HG02870 (cell line): ENCODE data around the gene PRSS56.
"Not testable (repeated sequence)": the region's sequence is repeated elsewhere in the genome, so short reads cannot be mapped to it uniquely, and the experiment has no call there.

Experiments
- ATAC-seq: cut with Tn5 transposase; IDR thresholded peaks from one replicate; pipeline ENCODE4 v1.9.1; 2021; ENCODE audit warnings: mild to moderate bottlenecking, moderate library complexity; ENCODE audit not compliant: unreplicated experiment

The PRSS56 gene

DNA sequence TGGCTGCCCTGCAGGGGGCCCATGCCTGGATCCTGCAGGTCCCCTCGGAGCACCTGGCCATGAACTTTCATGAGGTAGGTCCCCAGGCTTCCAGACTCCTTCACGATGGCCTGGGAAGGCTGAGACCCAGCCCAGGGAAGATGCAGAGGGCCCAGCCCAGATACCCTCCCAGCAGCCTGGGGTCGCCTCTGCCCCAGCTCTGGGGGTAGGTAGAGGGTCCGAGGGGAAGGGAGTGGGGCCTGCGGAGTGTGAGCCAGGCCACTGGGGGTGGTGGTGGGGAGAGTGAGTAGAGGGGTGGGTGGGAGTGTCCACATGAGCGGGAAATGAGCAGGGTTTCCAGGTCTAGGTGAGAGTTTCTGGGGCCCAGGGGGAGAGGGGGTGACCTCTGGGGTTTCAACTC lies 4.6 kb downstream of the PRSS56 start:
- ATAC-seq, result no peak

DNA sequence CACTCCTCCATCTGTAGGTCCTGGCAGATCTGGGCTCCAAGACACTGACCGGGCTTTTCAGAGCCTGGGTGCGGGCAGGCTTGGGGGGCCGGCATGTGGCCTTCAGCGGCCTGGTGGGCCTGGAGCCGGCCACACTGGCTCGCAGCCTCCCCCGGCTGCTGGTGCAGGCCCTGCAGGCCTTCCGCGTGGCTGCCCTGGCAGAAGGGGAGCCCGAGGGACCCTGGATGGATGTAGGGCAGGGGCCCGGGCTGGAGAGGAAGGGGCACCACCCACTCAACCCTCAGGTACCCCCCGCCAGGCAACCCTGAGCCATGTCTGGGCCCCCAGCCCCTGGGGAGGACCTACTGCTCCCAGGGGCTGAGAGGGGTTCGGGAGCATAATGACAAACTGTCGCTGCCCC lies 5.0 kb downstream of the PRSS56 start:
- no peak for ATAC-seq

DNA sequence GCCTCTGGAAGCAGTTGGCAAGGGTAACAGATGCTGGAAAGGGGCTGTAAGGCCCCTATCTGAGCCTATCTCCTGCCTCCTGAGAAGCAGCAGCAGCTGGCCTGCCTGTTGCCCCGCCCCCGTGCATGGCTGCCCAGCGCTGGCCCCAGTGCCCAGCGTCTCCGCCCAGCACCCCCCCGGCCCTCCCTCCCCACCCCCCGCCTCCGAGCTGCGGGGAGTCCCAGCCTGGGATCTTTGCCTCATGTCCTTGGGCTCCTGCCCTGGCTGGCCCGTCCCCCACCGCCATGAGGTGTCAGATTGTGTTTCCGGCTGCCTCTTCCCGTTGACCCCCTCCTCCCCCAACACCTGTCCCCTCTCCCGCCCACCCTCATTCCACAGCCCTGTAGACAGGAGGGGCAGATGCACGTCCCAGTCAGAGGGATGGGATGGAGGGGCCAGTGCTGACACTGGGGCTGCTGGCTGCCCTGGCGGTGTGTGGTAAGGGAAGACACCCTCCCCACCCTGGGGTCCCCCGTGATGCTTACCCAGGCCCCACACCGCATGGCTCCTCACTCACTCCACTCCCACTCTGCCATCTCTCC lies 5.7 kb downstream of the PRSS56 start, which contains the start of gene CHRND:
Gene CHRND, plus strand, starts transcription at position 370 of the 581 bp plus-strand sequence. Its CDS starts 56 bp downstream, at position 426.
- ATAC-seq, result no peak

DNA sequence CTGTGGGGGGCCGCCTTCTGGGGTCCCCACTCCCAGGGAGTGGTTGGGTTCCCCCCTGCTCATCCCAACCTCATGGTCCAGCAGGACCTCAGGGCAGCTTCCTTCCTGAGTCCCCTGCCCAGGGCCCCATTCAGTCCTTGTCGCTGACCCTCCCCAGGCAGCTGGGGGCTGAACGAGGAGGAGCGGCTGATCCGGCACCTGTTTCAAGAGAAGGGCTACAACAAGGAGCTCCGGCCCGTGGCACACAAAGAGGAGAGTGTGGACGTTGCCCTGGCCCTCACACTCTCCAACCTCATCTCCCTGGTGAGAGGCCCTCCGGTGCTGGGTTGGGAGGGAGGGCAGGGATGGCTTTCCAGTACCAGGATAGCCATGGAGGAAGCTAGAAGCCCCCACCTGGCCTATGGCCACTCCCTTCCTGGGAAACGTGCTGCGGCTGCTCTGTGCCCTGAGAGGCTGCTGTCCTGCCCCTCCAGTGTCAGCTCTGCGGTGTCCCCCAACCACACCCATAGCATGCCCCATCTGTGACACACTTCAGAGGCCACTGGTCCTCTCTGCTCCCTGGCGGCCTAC lies 6.3 kb downstream of the PRSS56 start:
- ATAC-seq, result no peak

DNA sequence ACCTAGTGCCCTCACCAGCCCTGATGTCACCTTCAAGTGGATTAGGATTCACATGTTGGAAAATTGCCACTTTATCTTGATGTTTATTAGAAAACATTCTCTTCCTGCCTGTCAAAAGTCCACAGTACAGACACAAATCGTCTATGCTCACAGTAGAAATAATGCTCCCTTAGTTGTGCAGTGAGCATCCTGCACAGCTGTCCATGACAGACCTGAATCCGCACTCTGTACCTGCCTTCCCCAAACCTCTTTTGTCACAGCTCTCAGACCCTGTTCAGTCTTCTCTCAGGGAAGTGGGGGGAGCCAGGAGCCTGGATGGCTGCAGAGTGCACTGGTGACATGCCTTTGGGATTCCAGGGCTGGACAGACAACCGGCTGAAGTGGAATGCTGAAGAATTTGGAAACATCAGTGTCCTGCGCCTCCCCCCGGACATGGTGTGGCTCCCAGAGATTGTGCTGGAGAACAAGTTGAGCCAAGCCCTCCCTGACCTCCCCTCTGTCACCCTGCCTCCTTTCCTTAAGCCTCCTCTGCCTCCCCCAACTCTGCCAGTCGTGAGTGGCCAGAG lies 7.8 kb downstream of the PRSS56 start:
- no peak for ATAC-seq

DNA sequence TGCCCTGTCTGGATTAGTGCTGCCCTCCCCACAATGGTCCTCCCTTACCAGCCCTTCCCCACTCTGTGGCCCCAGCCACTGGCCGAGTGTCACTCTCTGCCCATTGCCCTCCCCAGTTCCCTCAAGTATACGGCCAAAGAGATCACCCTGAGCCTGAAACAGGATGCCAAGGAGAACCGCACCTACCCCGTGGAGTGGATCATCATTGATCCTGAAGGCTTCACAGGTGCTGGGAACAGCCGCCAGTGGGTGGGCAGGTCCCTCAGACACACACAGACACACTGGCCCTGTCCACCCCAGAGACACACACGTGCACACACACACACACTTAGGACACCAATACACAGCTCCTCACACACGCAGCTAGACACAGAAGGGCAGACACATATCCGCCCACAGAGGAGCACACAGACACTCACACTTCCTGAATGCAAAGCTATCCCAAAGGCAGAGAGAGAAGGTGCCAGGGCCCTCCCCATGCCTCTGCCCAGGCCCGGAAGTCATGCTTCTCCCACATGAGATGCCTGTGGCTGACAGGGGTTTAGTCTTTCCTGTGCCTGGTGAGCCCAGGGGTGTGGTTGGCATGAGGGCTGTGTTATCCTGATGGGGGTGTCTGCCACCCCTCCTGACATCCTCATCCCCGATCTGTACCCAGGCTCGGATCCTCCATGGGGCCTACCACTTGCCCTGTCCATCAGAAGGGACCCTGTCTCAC lies 8.7 kb downstream of the PRSS56 start:
- ATAC-seq, result no peak

DNA sequence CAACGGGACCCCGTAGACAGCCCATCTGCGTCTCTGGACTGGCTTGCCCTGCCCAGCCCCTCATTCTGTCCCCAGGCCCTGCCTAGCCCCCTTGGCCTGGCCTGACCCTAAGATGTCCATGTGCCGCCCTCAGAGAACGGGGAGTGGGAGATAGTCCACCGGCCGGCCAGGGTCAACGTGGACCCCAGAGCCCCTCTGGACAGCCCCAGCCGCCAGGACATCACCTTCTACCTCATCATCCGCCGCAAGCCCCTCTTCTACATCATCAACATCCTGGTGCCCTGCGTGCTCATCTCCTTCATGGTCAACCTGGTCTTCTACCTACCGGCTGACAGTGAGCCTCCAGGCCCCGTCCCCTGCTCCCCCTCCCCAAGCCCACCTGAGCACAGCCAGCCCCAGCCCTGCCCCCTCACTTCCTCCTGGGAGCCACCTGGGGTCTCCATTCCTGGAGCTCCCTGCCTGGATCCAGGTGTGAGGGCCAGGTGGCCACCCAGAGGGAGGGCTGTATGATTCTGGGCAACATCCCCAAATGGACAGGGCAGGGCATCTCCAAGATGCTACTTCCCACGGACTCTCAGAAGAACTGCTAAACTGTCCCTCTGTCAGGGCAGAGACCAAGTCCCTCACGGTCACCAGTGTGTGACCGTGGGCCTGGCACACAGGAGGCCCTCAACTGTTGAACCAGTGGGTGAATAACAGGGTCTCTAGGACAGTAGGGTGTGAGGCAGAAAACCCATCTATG lies 9.8 kb downstream of the PRSS56 start:
- no peak for ATAC-seq

DNA sequence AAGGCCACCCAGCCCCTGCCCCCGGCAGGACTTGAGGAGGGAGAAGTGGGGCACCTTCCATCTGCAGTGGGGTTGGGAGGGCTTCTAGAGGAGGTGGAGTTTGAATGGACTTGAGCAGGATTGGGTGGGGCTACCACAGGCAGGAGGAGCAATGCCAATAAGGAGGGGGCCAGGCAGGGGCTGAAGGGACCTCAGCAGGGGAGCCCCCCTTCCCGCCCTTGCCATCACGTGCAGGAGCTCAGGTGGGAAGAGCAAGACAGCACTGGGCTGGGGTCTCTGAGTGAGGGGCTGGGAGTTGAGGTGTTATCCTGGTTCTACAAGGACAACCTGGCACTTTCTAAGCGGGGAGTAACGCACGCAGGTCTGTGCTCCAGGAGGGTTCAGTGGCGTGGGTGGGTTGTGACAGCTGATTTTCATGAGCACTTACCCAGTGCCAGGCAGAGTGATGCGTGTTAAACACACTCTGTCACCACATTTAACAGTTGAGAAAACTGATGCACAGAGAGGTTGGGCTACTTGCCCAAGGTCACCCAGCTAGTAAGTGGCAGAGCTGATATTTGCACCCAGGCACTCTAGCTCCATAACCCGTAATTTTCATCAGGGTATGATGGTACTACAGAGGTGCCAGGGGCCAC lies 10.6 kb downstream of the PRSS56 start:
- ATAC-seq, result no peak

DNA sequence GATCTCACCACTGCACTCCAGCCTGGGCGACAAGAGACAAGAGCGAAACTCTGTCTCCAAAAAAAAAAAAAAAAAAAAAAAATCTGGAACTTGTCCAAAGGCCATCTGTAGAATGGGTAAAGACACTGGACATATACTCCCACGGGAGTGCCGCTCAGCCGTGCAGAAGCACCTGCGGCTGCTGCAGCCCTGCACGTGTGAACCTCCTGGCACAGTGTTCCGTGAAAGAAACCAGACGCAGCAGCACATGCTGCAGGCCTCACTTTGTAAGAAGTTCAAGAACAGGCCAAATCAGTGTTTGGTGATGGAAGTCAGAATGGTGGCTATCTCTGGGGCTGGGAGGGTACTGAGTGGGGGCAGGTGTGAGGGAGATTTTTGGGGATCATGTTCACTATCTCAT lies 12.2 kb downstream of the PRSS56 start:
- no peak for ATAC-seq

DNA sequence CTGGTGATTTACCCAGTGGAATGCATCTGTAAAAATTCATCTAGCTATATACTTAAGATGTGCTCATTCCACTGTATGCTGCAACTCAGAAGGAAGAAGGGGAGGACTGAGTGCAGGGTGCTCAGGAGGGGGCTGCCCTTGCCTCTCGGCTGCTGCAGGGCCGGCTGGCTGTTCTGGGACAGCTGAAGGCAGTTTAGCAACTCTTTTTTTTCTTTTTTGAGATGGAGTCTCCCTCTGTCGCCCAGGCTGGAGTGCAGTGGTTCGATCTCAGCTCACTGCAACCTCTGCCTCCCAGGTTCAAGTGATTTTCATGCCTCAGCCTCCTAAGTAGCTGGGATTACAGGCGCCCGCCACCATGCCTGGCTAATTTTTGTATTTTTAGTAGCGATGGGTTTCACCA lies 12.6 kb downstream of the PRSS56 start:
- not testable (repeated sequence) for ATAC-seq

DNA sequence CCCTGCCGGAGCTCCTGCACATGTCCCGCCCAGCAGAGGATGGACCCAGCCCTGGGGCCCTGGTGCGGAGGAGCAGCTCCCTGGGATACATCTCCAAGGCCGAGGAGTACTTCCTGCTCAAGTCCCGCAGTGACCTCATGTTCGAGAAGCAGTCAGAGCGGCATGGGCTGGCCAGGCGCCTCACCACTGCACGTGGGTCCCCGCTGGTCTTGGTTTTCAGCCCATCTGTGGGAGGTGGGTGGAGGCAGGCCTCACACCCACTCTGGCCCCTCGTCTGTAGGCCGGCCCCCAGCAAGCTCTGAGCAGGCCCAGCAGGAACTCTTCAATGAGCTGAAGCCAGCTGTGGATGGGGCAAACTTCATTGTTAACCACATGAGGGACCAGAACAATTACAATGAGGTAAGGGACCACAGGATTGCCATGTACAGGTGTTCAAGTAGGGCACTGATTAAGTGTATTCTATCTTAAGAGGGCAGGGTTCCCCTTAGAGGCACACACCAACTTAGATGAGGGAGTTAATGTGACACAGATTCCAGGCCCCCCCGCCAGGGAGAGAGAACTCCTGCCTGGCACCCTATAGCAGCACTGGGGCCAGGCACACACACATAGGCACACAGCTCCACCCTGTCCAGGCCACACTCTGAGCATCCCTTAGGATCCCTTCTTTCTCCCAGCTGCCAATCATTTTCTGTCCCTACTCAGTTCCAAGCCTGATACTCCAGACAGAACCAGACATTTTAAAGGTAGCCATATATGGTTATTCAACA lies 13.9 kb downstream of the PRSS56 start:
- ATAC-seq, result no peak

DNA sequence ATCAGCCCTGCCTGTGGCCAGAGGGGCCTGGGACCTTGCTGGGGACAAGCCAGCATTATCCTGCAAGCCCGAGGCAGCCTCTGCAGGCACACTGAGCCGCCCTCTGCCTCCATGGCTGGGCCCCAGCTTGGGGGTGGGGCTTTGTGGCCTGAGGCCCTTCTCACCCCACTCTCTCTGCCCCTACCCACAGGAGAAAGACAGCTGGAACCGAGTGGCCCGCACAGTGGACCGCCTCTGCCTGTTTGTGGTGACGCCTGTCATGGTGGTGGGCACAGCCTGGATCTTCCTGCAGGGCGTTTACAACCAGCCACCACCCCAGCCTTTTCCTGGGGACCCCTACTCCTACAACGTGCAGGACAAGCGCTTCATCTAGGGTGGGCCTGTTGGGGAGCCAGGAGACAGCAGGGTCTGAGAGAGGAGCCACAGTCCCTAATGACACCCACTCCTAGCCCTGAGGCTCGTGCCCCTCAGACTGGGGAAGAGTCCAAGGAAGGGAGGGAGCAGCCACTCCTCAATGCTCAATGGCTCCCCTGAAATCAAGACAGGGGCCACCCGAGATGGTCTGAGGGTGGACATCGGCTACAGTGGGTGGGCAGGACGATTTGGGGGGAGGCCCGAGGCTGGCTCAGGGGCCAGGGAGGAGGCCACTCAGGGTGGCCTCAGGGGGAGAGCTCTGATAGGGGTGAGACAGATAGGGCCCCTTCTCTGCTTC lies 14.9 kb downstream of the PRSS56 start:
- ATAC-seq, result no peak

DNA sequence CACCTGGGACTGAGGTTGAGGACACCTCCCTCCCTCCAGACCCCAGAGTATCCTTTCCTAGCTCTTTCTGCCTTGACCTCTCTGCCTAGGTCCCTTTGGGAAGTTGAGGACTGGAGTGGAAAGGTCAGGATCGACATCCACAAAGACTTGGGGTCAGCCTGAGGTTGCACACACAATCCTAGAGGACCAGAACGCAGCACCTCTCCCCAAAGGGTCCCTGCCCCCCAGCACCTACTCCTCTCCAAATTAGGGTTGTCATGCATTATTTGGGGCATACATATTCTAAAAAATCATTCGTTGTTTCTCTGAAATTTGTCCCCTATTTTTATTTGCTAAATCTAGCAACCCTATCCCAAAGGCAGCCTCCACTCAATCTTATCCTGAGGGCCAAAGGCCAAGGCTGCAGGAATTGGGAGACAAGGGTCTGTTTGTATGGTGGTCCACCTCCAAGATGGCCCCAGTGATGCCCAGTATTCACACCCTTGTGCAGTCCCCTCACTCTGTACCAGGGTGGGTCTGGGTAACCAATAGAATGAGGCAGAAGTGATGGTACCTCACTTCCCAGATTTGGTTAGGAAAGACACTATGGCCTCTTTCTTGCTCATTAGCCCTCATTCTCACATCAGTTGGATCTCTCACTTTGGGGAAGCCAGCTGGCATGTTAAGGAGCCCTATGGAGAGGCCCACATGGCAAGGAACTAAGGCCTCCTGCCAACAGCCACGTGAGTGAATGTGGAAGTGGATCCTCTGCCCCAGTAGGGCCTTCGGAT lies 15.8 kb downstream of the PRSS56 start:
- ATAC-seq, result no peak

DNA sequence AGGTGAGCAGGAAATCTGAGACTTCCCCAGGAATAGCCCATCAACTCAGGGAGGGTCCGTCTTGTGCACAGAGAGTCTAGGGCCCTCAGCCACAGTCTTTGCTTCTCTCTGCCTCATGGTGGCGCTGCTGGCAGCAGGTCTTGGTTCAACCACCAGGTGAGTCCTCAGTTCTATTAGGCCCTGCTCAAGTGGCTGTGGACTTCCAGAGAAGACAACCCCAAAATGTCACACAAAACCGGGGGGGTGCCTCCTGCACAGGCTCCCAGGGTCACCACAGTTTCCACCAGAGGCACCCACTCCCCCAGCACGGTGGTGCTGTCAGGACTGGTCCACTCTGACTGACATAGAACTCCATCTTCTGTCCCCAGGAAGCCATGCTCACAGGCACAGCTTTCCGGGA lies 16.9 kb downstream of the PRSS56 start:
- no peak for ATAC-seq

DNA sequence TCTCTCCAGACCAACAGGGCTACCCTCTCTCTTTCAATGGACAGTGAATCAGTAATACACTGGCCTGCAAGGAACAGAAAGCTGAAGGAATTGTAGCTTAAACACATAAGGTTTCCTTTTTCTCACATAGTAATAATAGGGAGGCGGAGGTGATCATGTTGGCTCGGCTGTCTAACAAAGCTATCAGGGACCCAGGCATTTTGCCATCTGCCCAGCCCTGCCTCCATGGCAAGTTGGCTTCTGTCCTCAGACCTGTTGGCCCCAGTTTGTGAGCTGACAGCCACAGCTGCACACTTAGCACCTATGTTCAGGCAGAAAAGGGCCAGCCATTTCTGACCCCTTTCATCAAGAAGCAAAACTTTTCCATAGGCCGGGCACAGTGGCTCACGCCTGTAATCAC lies 17.3 kb downstream of the PRSS56 start:
- ATAC-seq, result no peak

DNA sequence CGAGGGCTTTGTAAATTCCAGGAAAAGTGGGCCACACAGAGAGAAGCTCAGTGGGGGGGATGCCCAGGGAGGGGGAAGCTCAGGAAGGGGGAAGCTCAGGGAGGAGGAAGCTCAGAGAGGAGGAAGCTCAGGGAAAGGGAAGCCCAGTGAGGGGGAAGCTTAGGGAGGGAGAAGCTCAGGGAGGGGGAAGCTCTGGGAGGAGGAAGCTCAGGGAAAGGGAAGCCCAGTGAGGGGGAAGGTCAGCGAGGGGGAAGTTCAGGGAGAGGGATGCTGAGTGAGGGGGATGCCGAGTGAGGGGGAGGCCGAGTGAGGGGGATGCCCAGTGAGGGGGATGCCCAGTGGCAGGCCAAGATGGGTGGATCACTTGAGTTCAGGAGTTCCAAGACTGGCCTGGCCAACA lies 18.5 kb downstream of the PRSS56 start:
- ATAC-seq, result no peak

DNA sequence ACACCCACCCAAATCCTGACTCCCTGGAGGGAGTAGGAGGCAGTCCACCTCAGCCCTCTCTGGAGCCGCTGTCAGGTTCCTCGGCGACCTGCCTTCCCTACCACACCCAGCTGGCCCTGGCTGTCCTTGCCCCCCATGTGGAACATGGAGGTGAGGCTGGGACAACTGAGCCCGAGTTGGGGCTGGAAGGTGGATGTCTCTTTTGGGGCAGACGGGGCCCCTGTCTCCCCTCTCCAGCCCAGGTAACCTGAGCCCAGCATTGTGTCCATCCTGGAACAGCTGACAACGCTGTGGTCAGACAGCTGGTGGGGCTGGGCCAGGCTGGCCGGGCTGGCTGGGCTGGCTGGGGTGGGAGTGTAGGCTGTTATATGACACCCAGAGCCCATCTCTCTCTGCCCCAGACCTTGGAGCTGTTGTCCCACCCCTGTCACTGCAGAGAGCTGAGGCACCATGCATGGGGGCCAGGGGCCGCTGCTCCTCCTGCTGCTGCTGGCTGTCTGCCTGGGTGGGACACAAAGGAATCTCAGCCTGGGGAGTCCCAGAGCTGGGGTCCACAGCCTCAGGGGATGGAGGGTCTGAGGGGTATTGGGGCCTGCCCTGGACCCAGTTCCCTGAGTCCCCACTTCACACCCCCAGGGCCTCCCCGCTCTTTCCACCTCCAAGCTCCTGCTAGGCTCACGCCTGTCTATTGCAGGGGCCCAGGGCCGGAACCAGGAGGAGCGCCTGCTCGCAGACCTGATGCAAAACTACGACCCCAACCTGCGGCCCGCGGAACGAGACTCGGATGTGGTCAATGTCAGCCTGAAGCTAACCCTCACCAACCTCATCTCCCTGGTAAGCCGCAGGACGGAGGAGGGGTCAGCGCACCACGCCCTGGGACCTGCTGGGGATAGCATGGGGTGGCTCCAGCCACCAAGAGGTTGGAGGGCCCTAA lies 19.4 kb downstream of the PRSS56 start, which contains the start of gene CHRNG:
Gene CHRNG, plus strand, starts transcription at position 395 of the 934 bp plus-strand sequence. Its CDS starts 56 bp downstream, at position 451.
- ATAC-seq, result no peak
